GM12892 (cell line): ENCODE measurements around the gene MTHFSD.

ENCODE experiments used
- POLR2A ChIP-seq: IDR thresholded peaks from 2 replicates; pipeline ENCODE4 v1.6.1; 2011; ENCODE audit warnings: low read depth, low read length, control low read depth
- POLR2AphosphoS5 ChIP-seq: IDR thresholded peaks from 2 replicates; pipeline ENCODE4 v1.6.1; 2011; ENCODE audit warnings: low read depth, low read length, control low read depth
- TAF1 ChIP-seq: IDR thresholded peaks from 2 replicates; pipeline ENCODE4 v1.6.1; 2011; ENCODE audit warnings: low read depth, mild to moderate bottlenecking, control low read depth, low read length, borderline replicate concordance

GRCh38 chr16:86499440-86499786 is 55.6 kb downstream of the MTHFSD start:
- no peak for TF ChIP-seq POLR2A
- TF ChIP-seq TAF1 = no peak
- TF ChIP-seq POLR2AphosphoS5 = no peak
